ENCODE data around the gene CFAP251.
"Not testable (repeated sequence)": the region's sequence is repeated elsewhere in the genome, so short reads cannot be mapped to it uniquely, and the experiment has no call there.

Gene CFAP251

GRCh38 chr12:121917950-121918678 is at the start of gene CFAP251:
TSS of gene CFAP251 (plus strand) at chr12:121918592. CDS start at chr12:121921306, 2,714 bp downstream.
- H2AFZ ChIP-seq, result peak within 1 kb of the TSS; percentile 96
- peak within 1 kb of the TSS; percentile 83 for H3K4me3 ChIP-seq (ENCODE audit: low read depth, low read length)
- H3K79me2 ChIP-seq, result no peaks in the 10 kb centered on the region
- peak; percentile 45 for TF ChIP-seq CTCF (IDR thresholded peaks at IDR 0.05)
- no peaks in the 10 kb centered on the region for H3K36me3 ChIP-seq (ENCODE audit: control insufficient read depth, insufficient read depth, low read length)
- H3K4me1 ChIP-seq, result no peaks in the 10 kb centered on the region
- peak within 1 kb of the TSS; percentile 53 for H3K27ac ChIP-seq
- H3K4me2 ChIP-seq (ENCODE audit: low read length), result peak within 1 kb of the TSS; percentile 95
- H3K9me3 ChIP-seq (ENCODE audit: control insufficient read depth, low read length), result no peaks in the 10 kb centered on the region
- no peaks in the 10 kb centered on the region for H3K27me3 ChIP-seq (ENCODE audit: control insufficient read depth, insufficient read depth, low read length)
- H3K9ac ChIP-seq, result no peak within 1 kb of the TSS

DNA sequence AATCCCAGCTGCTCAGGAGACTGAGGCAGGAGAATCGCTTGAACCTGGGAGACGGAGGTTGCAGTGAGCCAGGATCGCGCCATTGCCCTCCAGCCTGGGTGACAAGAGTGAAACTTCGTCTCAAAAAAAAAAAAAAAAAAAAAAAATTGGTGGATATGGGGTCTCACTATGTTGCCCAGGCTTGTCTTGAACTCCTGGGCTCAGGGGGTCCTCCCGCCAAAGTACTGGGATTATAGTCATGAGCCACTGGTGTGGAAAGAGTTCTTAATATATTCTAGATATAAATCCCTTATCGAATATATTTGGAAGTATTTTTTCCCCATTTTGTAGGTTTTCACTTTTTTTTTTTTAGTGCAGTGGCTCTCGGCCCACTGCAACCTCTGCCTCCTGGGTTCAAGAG is 49.2 kb upstream of the CFAP251 start:
- H3K36me3 ChIP-seq (ENCODE audit: control insufficient read depth, insufficient read depth, low read length); H3K4me1 ChIP-seq; H3K27ac ChIP-seq; H3K27me3 ChIP-seq (ENCODE audit: control insufficient read depth, insufficient read depth, low read length); H2AFZ ChIP-seq; H3K79me2 ChIP-seq; H3K9ac ChIP-seq; H3K4me3 ChIP-seq (ENCODE audit: low read depth, low read length); H3K9me3 ChIP-seq (ENCODE audit: control insufficient read depth, low read length); H3K4me2 ChIP-seq (ENCODE audit: low read length): not testable (repeated sequence)

DNA sequence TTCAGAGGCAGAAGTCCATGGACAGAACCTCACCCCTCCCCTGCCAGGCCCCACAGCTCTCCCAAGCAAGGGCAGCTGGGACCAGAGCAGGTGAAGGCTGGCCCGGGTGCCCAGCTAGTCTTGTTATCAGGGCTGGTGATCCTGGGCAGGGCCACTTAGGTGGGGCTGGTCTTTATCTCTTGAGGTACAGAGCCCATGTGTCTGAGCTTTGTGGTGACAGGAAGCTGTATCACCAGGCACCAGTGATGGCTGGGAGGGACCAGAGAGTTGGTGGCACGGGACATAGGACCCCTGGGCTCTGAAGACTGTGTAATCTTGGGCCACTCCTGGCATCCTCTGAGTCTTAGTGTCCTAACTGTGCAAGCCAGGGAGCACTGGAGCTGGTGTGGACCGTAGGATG is 46.9 kb upstream of the CFAP251 start:
- H3K9ac ChIP-seq, result no peak overlapping the region
- no peak for TF ChIP-seq CTCF (IDR thresholded peaks at IDR 0.05)
- no peak overlapping the region for H3K4me3 ChIP-seq (ENCODE audit: low read depth, low read length)
- no peaks in the 10 kb centered on the region for H3K4me1 ChIP-seq
- no peaks in the 10 kb centered on the region for H3K9me3 ChIP-seq (ENCODE audit: control insufficient read depth, low read length)
- no peaks in the 10 kb centered on the region for H3K27me3 ChIP-seq (ENCODE audit: control insufficient read depth, insufficient read depth, low read length)
- H3K4me2 ChIP-seq (ENCODE audit: low read length), result no peak overlapping the region
- no peaks in the 10 kb centered on the region for H3K36me3 ChIP-seq (ENCODE audit: control insufficient read depth, insufficient read depth, low read length)
- no peaks in the 10 kb centered on the region for H3K79me2 ChIP-seq
- no peak overlapping the region for H2AFZ ChIP-seq
- H3K27ac ChIP-seq, result no peak overlapping the region

- Histone ChIP-seq H3K36me3 (ENCODE audit: control insufficient read depth, insufficient read depth, low read length) (no peaks in the 10 kb centered on the region), H3K4me1 (no peaks in the 10 kb centered on the region), H3K9ac (no peak overlapping the region), H3K27ac (no peak overlapping the region), H3K4me2 (ENCODE audit: low read length) (no peak overlapping the region), H3K79me2 (no peaks in the 10 kb centered on the region), H3K9me3 (ENCODE audit: control insufficient read depth, low read length) (no peaks in the 10 kb centered on the region), H3K27me3 (ENCODE audit: control insufficient read depth, insufficient read depth, low read length) (no peaks in the 10 kb centered on the region), H3K4me3 (ENCODE audit: low read depth, low read length) (no peak overlapping the region), H2AFZ (no peak overlapping the region)
- TF ChIP-seq CTCF (IDR thresholded peaks at IDR 0.05), result no peak
Observed at GRCh38 chr12:121872546-121873215, 45.7 kb upstream of the CFAP251 start.

- Histone ChIP-seq H3K4me3 (ENCODE audit: low read depth, low read length) (no peak overlapping the region), H3K27ac (no peak overlapping the region), H3K9ac (no peak overlapping the region), H3K9me3 (ENCODE audit: control insufficient read depth, low read length) (no peaks in the 10 kb centered on the region), H3K79me2 (no peaks in the 10 kb centered on the region), H3K4me1 (no peaks in the 10 kb centered on the region), H3K4me2 (ENCODE audit: low read length) (no peak overlapping the region), H3K36me3 (ENCODE audit: control insufficient read depth, insufficient read depth, low read length) (no peaks in the 10 kb centered on the region), H3K27me3 (ENCODE audit: control insufficient read depth, insufficient read depth, low read length) (no peaks in the 10 kb centered on the region), H2AFZ (no peak overlapping the region)
- no peak for TF ChIP-seq CTCF (IDR thresholded peaks at IDR 0.05)
Observed at GRCh38 chr12:121873216-121873569, 45.2 kb upstream of the CFAP251 start.
